Naive thymus-derived CD4-positive, alpha-beta T cell (primary cell): Measurements from ENCODE around the gene TMC1. TPM values are rescaled to one million over a fixed set of nuclear protein-coding genes. Genes with fewer than 3 reads are reported as not detected.

ENCODE experiments used
- ATAC-seq: fragments of 150-1000 bp; cut with Tn5 transposase; 2 replicates; pipeline ENCODE4 v1.10.0; 2021; ENCODE audit warnings: mild to moderate bottlenecking, moderate library complexity
- CTCF ChIA-PET: fragments of 350-600 bp; sonication (Branson Sonifier 250); formaldehyde crosslinking; loops from one replicate; lab custom pipeline; 2021; ENCODE audit warnings: antibody characterized with exemption; lab: Charles Lee
- POLR2A ChIA-PET: fragments of 350-600 bp; sonication (Branson Sonifier 250); formaldehyde crosslinking; loops from one replicate; lab custom pipeline; 2021; ENCODE audit warnings: antibody characterized with exemption, inconsistent platforms; lab: Charles Lee
- DNase-seq, 9 donors: peaks; one replicate each; pipeline versions ENCODE4 v3.0.0 to v3.0.0-alpha.2; 2020 to 2022; ENCODE audit warnings: mixed read lengths in 1 of 9
- H3K27ac ChIP-seq: one replicate; pipeline ENCODE4 v1.7.0; 2013; ENCODE audit warnings: mild to moderate bottlenecking, low read depth, low read length, moderate library complexity
- H3K27me3 ChIP-seq, 2 donors: one replicate each; pipeline ENCODE4 v1.7.0; 2013; ENCODE audit warnings: low read length in 2 of 2, mild to moderate bottlenecking in 2 of 2, moderate library complexity in 2 of 2; ENCODE audit not compliant: control insufficient read depth in 2 of 2, insufficient read depth in 2 of 2
- H3K36me3 ChIP-seq, 3 experiments: 1 replicate in 2 of 3; 2 replicates in 1 of 3; pipeline ENCODE4 v1.7.0; 2013; ENCODE audit warnings: low read length in 3 of 3, mild to moderate bottlenecking in 3 of 3, moderate library complexity in 1 of 3; ENCODE audit not compliant: insufficient read depth in 3 of 3, control insufficient read depth in 2 of 3
- H3K4me1 ChIP-seq, 2 donors: one replicate each; pipeline ENCODE4 v1.7.0; 2013; ENCODE audit warnings: low read length in 2 of 2, mild to moderate bottlenecking in 2 of 2, moderate library complexity in 1 of 2; ENCODE audit not compliant: control insufficient read depth in 2 of 2, insufficient read depth in 2 of 2
- H3K4me3 ChIP-seq: 2 replicates; pipeline ENCODE4 v1.7.0; 2013; ENCODE audit warnings: mild to moderate bottlenecking, low read length
- H3K9me3 ChIP-seq, 3 experiments: 1 replicate in 2 of 3; 2 replicates in 1 of 3; pipeline ENCODE4 v1.7.0; 2013; ENCODE audit warnings: low read length in 3 of 3; ENCODE audit not compliant: control insufficient read depth in 2 of 3
- H3K27ac Mint-ChIP-seq, 9 donors: one replicate each; pipeline ENCODE4 v1.8.0; 2020 to 2022; ENCODE audit warnings: mixed read lengths in 9 of 9, mild to moderate bottlenecking in 8 of 9, moderate library complexity in 5 of 9, inconsistent platforms in 2 of 9
- H3K27me3 Mint-ChIP-seq, 5 donors: one replicate each; pipeline ENCODE4 v1.8.0; 2021 to 2022; ENCODE audit warnings: mixed read lengths in 5 of 5, mild to moderate bottlenecking in 1 of 5
- H3K36me3 Mint-ChIP-seq, 5 donors: one replicate each; pipeline ENCODE4 v1.8.0; 2020 to 2022; ENCODE audit warnings: mixed read lengths in 5 of 5, mild to moderate bottlenecking in 3 of 5, inconsistent platforms in 1 of 5
- H3K4me1 Mint-ChIP-seq, 7 donors: one replicate each; pipeline ENCODE4 v1.8.0; 2020 to 2022; ENCODE audit warnings: mixed read lengths in 7 of 7, mild to moderate bottlenecking in 3 of 7, inconsistent platforms in 1 of 7
- H3K4me3 Mint-ChIP-seq, 10 donors: one replicate each; pipeline ENCODE4 v1.8.0; 2020 to 2022; ENCODE audit warnings: mild to moderate bottlenecking in 10 of 10, mixed read lengths in 10 of 10, moderate library complexity in 6 of 10, inconsistent platforms in 2 of 10
- H3K9me3 Mint-ChIP-seq, 11 donors: one replicate each; pipeline ENCODE4 v1.8.0; 2020 to 2022; ENCODE audit warnings: mixed read lengths in 11 of 11, mild to moderate bottlenecking in 4 of 11, inconsistent platforms in 1 of 11, moderate library complexity in 1 of 11
- intact Hi-C, 2 donors: fragments of 100-400 bp; cut with micrococcal nuclease; formaldehyde crosslinking; loops; one replicate each; pipeline ENCODE4 v1.15.1; 2023
- polyA plus RNA-seq, 2 donors: library from polyadenylated mRNA; unstranded; fragments of 300-500 nt; fragmentation: Illumina TruSeq; gene quantifications; one replicate each; pipeline ENCODE4 v1.2.3, GENCODE V29; 2021
- total RNA-seq, 6 experiments: library from RNA in 5 of 6; stranded (reverse) in 5 of 6; gene quantifications; 1 replicate in 5 of 6; 2 replicates in 1 of 6; pipeline ENCODE4 v1.2.3 and lab custom pipeline; 2021 to 2026

The TMC1 gene
- total and polyA plus RNA-seq, 7 experiments from 2014 or later: not detected

GRCh38 chr9:72643651-72644050 lies 122.2 kb downstream of the TMC1 start:
- Mint-ChIP-seq H3K36me3 (no peaks in the 10 kb centered on the region), H3K27me3 (peaks cover 7 to 13% (median 10%) of the 10 kb centered on the region in 5 donors), H3K27ac (no peak overlapping the region), H3K4me3 (no peak overlapping the region), H3K9me3 (no peaks in the 10 kb centered on the region), H3K4me1 (no peaks in the 10 kb centered on the region)
- Histone ChIP-seq H3K36me3 (no peaks in the 10 kb centered on the region), H3K4me3 (no peak overlapping the region), H3K4me1 (no peaks in the 10 kb centered on the region), H3K27me3 (no peaks in the 10 kb centered on the region), H3K27ac (no peak overlapping the region), H3K9me3 (no peaks in the 10 kb centered on the region)
- intact Hi-C loops: no loop called here
- DNase-seq: no peak
- ChIA-PET POLR2A (no interaction called here), CTCF (no interaction called here)
- no peak for ATAC-seq

DNA sequence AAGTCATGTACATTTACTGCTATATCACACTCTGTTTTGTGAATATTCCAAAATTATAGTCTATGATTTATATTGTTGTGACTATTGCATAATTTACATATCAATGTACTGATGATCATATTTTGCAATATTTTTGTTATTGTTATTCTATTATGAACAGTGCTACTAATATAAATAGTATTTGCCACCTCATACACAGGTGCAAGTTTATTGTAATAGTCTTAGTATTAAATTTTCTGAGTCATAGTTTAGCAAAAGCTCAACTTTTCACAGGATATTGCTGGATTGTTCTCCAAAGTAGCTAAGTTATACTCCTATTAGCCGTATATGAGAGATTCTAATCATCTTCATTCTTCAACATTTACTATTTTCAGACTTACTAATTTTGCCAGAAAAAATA lies 124.7 kb downstream of the TMC1 start:
- Histone ChIP-seq H3K27ac (no peak overlapping the region), H3K4me1 (no peaks in the 10 kb centered on the region), H3K9me3 (no peaks in the 10 kb centered on the region), H3K27me3 (no peaks in the 10 kb centered on the region), H3K4me3 (no peak overlapping the region), H3K36me3 (no peaks in the 10 kb centered on the region)
- DNase-seq: no peak
- ChIA-PET POLR2A (interaction anchor here (0.7 kb wide), 1 partner anchor 349 kb away, joined by 4 read pairs; no protein-coding TSS in a partner anchor), CTCF (no interaction called here)
- H3K27ac Mint-ChIP-seq: no peak overlapping the region
- no peak for ATAC-seq
- intact Hi-C loops: no loop called here
- H3K4me3 Mint-ChIP-seq: no peak overlapping the region
- no peaks in the 10 kb centered on the region for H3K36me3 Mint-ChIP-seq
- H3K4me1 Mint-ChIP-seq: peaks cover 0 to 3% (median 0%) of the 10 kb centered on the region in 7 donors
- peaks cover 10 to 18% (median 12%) of the 10 kb centered on the region in 5 donors for H3K27me3 Mint-ChIP-seq
- H3K9me3 Mint-ChIP-seq: no peaks in the 10 kb centered on the region

GRCh38 chr9:72648324-72649126 lies 127.1 kb downstream of the TMC1 start:
- H3K27ac Mint-ChIP-seq: no peak overlapping the region
- H3K9me3 ChIP-seq: no peaks in the 10 kb centered on the region
- CTCF ChIA-PET: no interaction called here
- H3K4me3 Mint-ChIP-seq: no peak overlapping the region
- ATAC-seq (no peak), DNase-seq (no peak)
- no peak overlapping the region for H3K27ac ChIP-seq
- H3K9me3 Mint-ChIP-seq: no peaks in the 10 kb centered on the region
- peaks cover 0 to 3% (median 0%) of the 10 kb centered on the region in 7 donors for H3K4me1 Mint-ChIP-seq
- intact Hi-C loops: no loop called here
- POLR2A ChIA-PET: no interaction called here
- no peaks in the 10 kb centered on the region for H3K36me3 Mint-ChIP-seq
- no peaks in the 10 kb centered on the region for H3K27me3 ChIP-seq
- H3K4me1 ChIP-seq: no peaks in the 10 kb centered on the region
- H3K4me3 ChIP-seq: no peak overlapping the region
- peaks cover 5 to 21% (median 12%) of the 10 kb centered on the region in 5 donors for H3K27me3 Mint-ChIP-seq
- H3K36me3 ChIP-seq: no peaks in the 10 kb centered on the region

- H3K36me3 Mint-ChIP-seq: no peaks in the 10 kb centered on the region
- Histone ChIP-seq H3K9me3 (no peaks in the 10 kb centered on the region), H3K4me3 (no peak overlapping the region), H3K4me1 (no peaks in the 10 kb centered on the region), H3K27ac (no peak overlapping the region), H3K36me3 (no peaks in the 10 kb centered on the region), H3K27me3 (no peaks in the 10 kb centered on the region)
- H3K27ac Mint-ChIP-seq: no peak overlapping the region
- intact Hi-C loops: no loop called here
- DNase-seq (no peak), ATAC-seq (no peak)
- CTCF ChIA-PET: no interaction called here
- peaks cover 5 to 21% (median 10%) of the 10 kb centered on the region in 5 donors for H3K27me3 Mint-ChIP-seq
- POLR2A ChIA-PET: no interaction called here
- peaks cover 0 to 3% (median 0%) of the 10 kb centered on the region in 7 donors for H3K4me1 Mint-ChIP-seq
- no peak overlapping the region for H3K4me3 Mint-ChIP-seq
- no peaks in the 10 kb centered on the region for H3K9me3 Mint-ChIP-seq
Measured at GRCh38 chr9:72649127-72649442, 127.7 kb downstream of the TMC1 start.

GRCh38 chr9:72650206-72650605 lies 128.8 kb downstream of the TMC1 start:
- H3K36me3 ChIP-seq: no peaks in the 10 kb centered on the region

DNA sequence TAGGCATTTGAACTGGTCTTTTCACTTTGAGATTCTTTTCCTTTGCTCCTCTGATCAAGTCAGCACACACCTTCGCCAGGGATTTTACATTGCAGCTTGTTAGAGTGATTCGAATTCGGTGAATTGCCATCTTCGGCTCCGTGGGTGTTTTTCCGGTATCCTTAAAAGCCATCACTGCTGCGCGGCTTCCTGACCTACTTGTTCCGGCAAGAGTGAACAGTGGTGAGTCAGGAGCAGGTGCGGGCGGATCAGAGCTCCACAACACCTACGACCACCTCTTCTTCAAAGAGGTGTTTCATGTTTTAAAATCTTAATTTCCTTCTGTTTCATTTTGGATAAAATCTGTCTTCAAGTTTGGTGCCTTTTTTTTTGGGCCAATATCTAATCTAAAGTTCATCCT lies 134.6 kb downstream of the TMC1 start:
- DNase-seq (no peak), ATAC-seq (no peak)
- peaks cover 0 to 4% (median 0%) of the 10 kb centered on the region in 11 donors for H3K9me3 Mint-ChIP-seq
- H3K27ac Mint-ChIP-seq: no peak overlapping the region
- H3K36me3 Mint-ChIP-seq: no peaks in the 10 kb centered on the region
- Histone ChIP-seq H3K4me3 (no peak overlapping the region), H3K27me3 (no peaks in the 10 kb centered on the region), H3K27ac (no peak overlapping the region), H3K36me3 (no peaks in the 10 kb centered on the region), H3K9me3 (no peaks in the 10 kb centered on the region), H3K4me1 (no peaks in the 10 kb centered on the region)
- CTCF ChIA-PET: no interaction called here
- no peaks in the 10 kb centered on the region for H3K4me1 Mint-ChIP-seq
- H3K27me3 Mint-ChIP-seq: peaks cover 0 to 20% (median 15%) of the 10 kb centered on the region in 5 donors
- H3K4me3 Mint-ChIP-seq: no peak overlapping the region
- intact Hi-C loops: no loop called here
- POLR2A ChIA-PET: no interaction called here

More at GRCh38 chr9:72650206-72650605, 128.8 kb downstream of the TMC1 start:
- DNase-seq: no peak
- intact Hi-C loops: no loop called here
- peaks cover 5 to 21% (median 10%) of the 10 kb centered on the region in 5 donors for H3K27me3 Mint-ChIP-seq
- no peak for ATAC-seq
- H3K36me3 Mint-ChIP-seq: no peaks in the 10 kb centered on the region
- peaks cover 0 to 2% (median 0%) of the 10 kb centered on the region in 11 donors for H3K9me3 Mint-ChIP-seq
- Histone ChIP-seq H3K27ac (no peak overlapping the region), H3K9me3 (no peaks in the 10 kb centered on the region), H3K4me1 (no peaks in the 10 kb centered on the region), H3K27me3 (no peaks in the 10 kb centered on the region), H3K4me3 (no peak overlapping the region)
- no peak overlapping the region for H3K4me3 Mint-ChIP-seq
- ChIA-PET POLR2A (no interaction called here), CTCF (no interaction called here)
- H3K27ac Mint-ChIP-seq: no peak overlapping the region
- peaks cover 0 to 3% (median 0%) of the 10 kb centered on the region in 7 donors for H3K4me1 Mint-ChIP-seq

GRCh38 chr9:72657023-72657422 lies 135.6 kb downstream of the TMC1 start:
- H3K4me3 ChIP-seq: no peak overlapping the region
- POLR2A ChIA-PET: no interaction called here
- Mint-ChIP-seq H3K4me1 (no peaks in the 10 kb centered on the region), H3K27me3 (peaks cover 0 to 26% (median 15%) of the 10 kb centered on the region in 5 donors), H3K36me3 (no peaks in the 10 kb centered on the region), H3K4me3 (no peak overlapping the region), H3K9me3 (peaks cover 0 to 4% (median 0%) of the 10 kb centered on the region in 11 donors), H3K27ac (no peak overlapping the region)
- DNase-seq (no peak), ATAC-seq (no peak)
- H3K4me1 ChIP-seq: no peaks in the 10 kb centered on the region
- no peaks in the 10 kb centered on the region for H3K36me3 ChIP-seq
- H3K27ac ChIP-seq: no peak overlapping the region
- H3K9me3 ChIP-seq: no peaks in the 10 kb centered on the region
- no peaks in the 10 kb centered on the region for H3K27me3 ChIP-seq
- intact Hi-C loops: no loop called here
- CTCF ChIA-PET: no interaction called here
